H1 (cell line): Measurements from ENCODE around the gene CACNA2D3.

Experiments
- BRCA1 ChIP-seq: IDR thresholded peaks from 2 replicates; pipeline ENCODE4 v1.6.1; 2012; ENCODE audit warnings: low read depth, low read length, improper control_type of control experiment
- CBX5 ChIP-seq: fragments of 300-800, 300-1000 bp; sonication (generic); IDR thresholded peaks from 2 replicates; pipeline ENCODE4 v1.7.1; 2016; ENCODE audit warnings: antibody characterized with exemption, low read length, low read depth
- CREB1 ChIP-seq: IDR thresholded peaks from 2 replicates; pipeline ENCODE4 v1.6.1; 2012; ENCODE audit warnings: inconsistent platforms
- CTCF ChIP-seq, 3 experiments: IDR thresholded peaks; 1 replicate in 2 of 3; 2 replicates in 1 of 3; pipeline versions ENCODE4 v1.5.1 to v1.6.1; 2011; ENCODE audit warnings: low read length in 3 of 3, mild to moderate bottlenecking in 3 of 3, inconsistent platforms in 2 of 3, low read depth in 1 of 3, moderate library complexity in 1 of 3; ENCODE audit not compliant: insufficient read depth in 1 of 3; ENCODE audit errors: control extremely low read depth in 1 of 3
- EP300 ChIP-seq, 2 experiments: IDR thresholded peaks; 1 replicate in 1 of 2; 2 replicates in 1 of 2; pipeline ENCODE4 v1.6.1; 2011 to 2012; ENCODE audit warnings: low read depth in 2 of 2, low read length in 2 of 2, mild to moderate bottlenecking in 2 of 2, borderline replicate concordance in 1 of 2, inconsistent platforms in 1 of 2, moderate library complexity in 1 of 2
- EZH2 ChIP-seq: fragments of 200-600 bp; sonication (generic); IDR thresholded peaks from 2 replicates; pipeline ENCODE4 v1.7.1; 2012; ENCODE audit warnings: low read depth, mild to moderate bottlenecking, moderate library complexity, low read length, inconsistent platforms; ENCODE audit not compliant: severe bottlenecking
- POLR2A ChIP-seq, 2 experiments: IDR thresholded peaks; 1 replicate in 1 of 2; 2 replicates in 1 of 2; pipeline ENCODE4 v1.6.1; 2011; ENCODE audit warnings: low read depth in 2 of 2, low read length in 2 of 2, mild to moderate bottlenecking in 2 of 2; ENCODE audit errors: control extremely low read depth in 1 of 2
- POU5F1 ChIP-seq: IDR thresholded peaks from 2 replicates; pipeline ENCODE4 v1.6.1; 2011; ENCODE audit warnings: low read depth, mild to moderate bottlenecking, low read length, moderate library complexity
- RFX5 ChIP-seq: IDR thresholded peaks from 2 replicates; pipeline ENCODE4 v1.6.1; 2011; ENCODE audit warnings: low read depth, low read length, improper control_type of control experiment, borderline replicate concordance
- SRF ChIP-seq: IDR thresholded peaks from 2 replicates; pipeline ENCODE4 v1.6.1; 2011; ENCODE audit warnings: mild to moderate bottlenecking, low read depth, low read length, moderate library complexity
- TAF1 ChIP-seq: IDR thresholded peaks from 2 replicates; pipeline ENCODE4 v1.6.1; 2011; ENCODE audit warnings: mild to moderate bottlenecking, low read depth, low read length
- YY1 ChIP-seq: IDR thresholded peaks from 2 replicates; pipeline ENCODE4 v1.6.1; 2011; ENCODE audit warnings: low read depth, mild to moderate bottlenecking, low read length

DNA sequence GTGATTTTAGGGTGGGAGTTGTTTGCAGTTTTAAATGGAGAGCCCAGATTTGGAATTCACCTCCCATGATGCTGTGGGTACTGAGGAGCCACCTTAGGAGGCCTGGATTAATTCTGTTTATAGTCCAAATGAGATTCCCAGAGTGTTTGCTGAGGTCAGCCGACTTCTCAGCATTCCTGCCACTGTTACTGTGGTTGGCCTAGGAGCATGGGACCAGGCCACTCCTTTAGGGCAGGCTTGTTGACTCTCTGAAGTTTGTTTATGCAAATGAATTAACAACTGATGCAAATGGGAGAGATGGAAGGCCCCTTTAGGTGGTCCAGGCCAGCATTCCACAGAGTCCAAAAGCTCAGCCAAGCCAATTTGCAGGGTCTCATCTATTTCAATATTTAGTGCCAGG, 46.1 kb downstream of the CACNA2D3 start:
- no peak for TF ChIP-seq CBX5
- no peak for TF ChIP-seq CTCF (IDR thresholded peaks at IDR 0.05; ENCODE audit: control extremely low read depth in 1 of 3, insufficient read depth in 1 of 3, low read depth in 1 of 3, low read length in 3 of 3)
- no peak for TF ChIP-seq TAF1
- no peak for TF ChIP-seq POU5F1
- TF ChIP-seq EZH2, result no peak
- TF ChIP-seq POLR2A (IDR thresholded peaks at IDR 0.05; ENCODE audit: control extremely low read depth in 1 of 2, low read depth in 2 of 2, low read length in 2 of 2), result no peak
- TF ChIP-seq YY1, result no peak
- no peak for TF ChIP-seq SRF
- TF ChIP-seq BRCA1, result no peak
- TF ChIP-seq EP300 (IDR thresholded peaks at IDR 0.05; ENCODE audit: borderline replicate concordance in 1 of 2, low read depth in 2 of 2, low read length in 2 of 2), result no peak
- TF ChIP-seq RFX5, result no peak
- no peak for TF ChIP-seq CREB1
